Neural crest cell (in vitro differentiated cells): ENCODE data around the gene NMT2. TPM values are rescaled to one million over a fixed set of nuclear protein-coding genes. Genes with fewer than 3 reads are reported as not detected.

Experiments used
- DNase-seq: peaks from one replicate; pipeline ENCODE4 v3.0.0; 2021; ENCODE audit warnings: low read depth, mixed read lengths, low spot score
- H3K27ac Mint-ChIP-seq: one replicate; pipeline ENCODE4 v1.8.0; 2021; ENCODE audit warnings: mild to moderate bottlenecking, mixed read lengths; ENCODE audit not compliant: unreplicated experiment
- H3K27me3 Mint-ChIP-seq: 2 replicates; pipeline ENCODE4 v1.8.0; 2021; ENCODE audit warnings: low read depth, mild to moderate bottlenecking, mixed read lengths
- H3K36me3 Mint-ChIP-seq: 2 replicates; pipeline ENCODE4 v1.8.0; 2021; ENCODE audit warnings: low read depth, mild to moderate bottlenecking, mixed read lengths
- H3K4me1 Mint-ChIP-seq: 2 replicates; pipeline ENCODE4 v1.8.0; 2021; ENCODE audit warnings: mixed read lengths
- H3K4me3 Mint-ChIP-seq: one replicate; pipeline ENCODE4 v1.8.0; 2021; ENCODE audit warnings: mild to moderate bottlenecking, mixed read lengths
- H3K9me3 Mint-ChIP-seq: 2 replicates; pipeline ENCODE4 v1.8.0; 2021; ENCODE audit warnings: mixed read lengths
- CTCF ChIP-seq: fragments of 200-600 bp; sonication (generic); conservative IDR thresholded peaks from 2 replicates; pipeline ENCODE4 v1.5.0; 2021; ENCODE audit warnings: antibody characterized with exemption, mild to moderate bottlenecking
- total RNA-seq: library from RNA; stranded (reverse); gene quantifications from 2 replicates; pipeline ENCODE4 v1.2.1, GENCODE V29; 2021

Gene NMT2
- total RNA-seq, 1 donor from 2014 or later: 24.4 TPM

- Mint-ChIP-seq H3K4me3 (no peak overlapping the region), H3K36me3 (peaks cover 9% of the 10 kb centered on the region), H3K27me3 (no peaks in the 10 kb centered on the region), H3K4me1 (no peaks in the 10 kb centered on the region), H3K27ac (no peak overlapping the region), H3K9me3 (no peaks in the 10 kb centered on the region)
- TF ChIP-seq CTCF: no peak
- no peak for DNase-seq
These were observed 33.3 kb upstream of the NMT2 start for GRCh38 chr10:15201589-15202300.

- Mint-ChIP-seq H3K27me3 (no peaks in the 10 kb centered on the region), H3K9me3 (no peaks in the 10 kb centered on the region), H3K36me3 (peaks cover 7% of the 10 kb centered on the region), H3K4me1 (no peaks in the 10 kb centered on the region), H3K4me3 (no peak overlapping the region), H3K27ac (no peak overlapping the region)
- no peak for TF ChIP-seq CTCF
- DNase-seq: no peak
These were observed 32.1 kb upstream of the NMT2 start for GRCh38 chr10:15200626-15201025.

GRCh38 chr10:15197911-15198310 is 29.4 kb upstream of the NMT2 start:
- Mint-ChIP-seq H3K27ac (no peak overlapping the region), H3K9me3 (no peaks in the 10 kb centered on the region), H3K27me3 (no peaks in the 10 kb centered on the region), H3K4me3 (no peak overlapping the region), H3K36me3 (peaks cover 3% of the 10 kb centered on the region), H3K4me1 (peaks cover 6% of the 10 kb centered on the region)
- DNase-seq: no peak
- TF ChIP-seq CTCF: no peak

- no peaks in the 10 kb centered on the region for H3K27me3 Mint-ChIP-seq
- H3K27ac Mint-ChIP-seq: no peak overlapping the region
- no peak overlapping the region for H3K4me3 Mint-ChIP-seq
- H3K4me1 Mint-ChIP-seq: peaks cover 12% of the 10 kb centered on the region
- DNase-seq: no peak
- H3K9me3 Mint-ChIP-seq: no peaks in the 10 kb centered on the region
- peaks cover 3% of the 10 kb centered on the region for H3K36me3 Mint-ChIP-seq
- TF ChIP-seq CTCF: no peak
These were observed 28.8 kb upstream of the NMT2 start for GRCh38 chr10:15197276-15197675.

GRCh38 chr10:15196021-15196834 is 27.7 kb upstream of the NMT2 start:
- TF ChIP-seq CTCF: no peak
- no peaks in the 10 kb centered on the region for H3K9me3 Mint-ChIP-seq
- peaks cover 12% of the 10 kb centered on the region for H3K4me1 Mint-ChIP-seq
- peaks cover 3% of the 10 kb centered on the region for H3K36me3 Mint-ChIP-seq
- H3K27me3 Mint-ChIP-seq: no peaks in the 10 kb centered on the region
- no peak overlapping the region for H3K27ac Mint-ChIP-seq
- no peak for DNase-seq
- no peak overlapping the region for H3K4me3 Mint-ChIP-seq
